H1 (cell line): ENCODE results near the gene NAV2. TPM values are rescaled to one million over a fixed set of nuclear protein-coding genes. Genes with fewer than 3 reads are reported as not detected.

Experiments used
- CTCF ChIA-PET: fragments of 300-600 bp; sonication (Branson Sonifier 250); formaldehyde crosslinking; loops from one replicate; lab custom pipeline; 2021; ENCODE audit not compliant: partially characterized antibody; lab: Charles Lee
- POLR2A ChIA-PET: fragments of 300-600 bp; sonication (Branson Sonifier 250); formaldehyde crosslinking; loops from one replicate; lab custom pipeline; 2021; ENCODE audit warnings: inconsistent platforms; ENCODE audit not compliant: partially characterized antibody; lab: Charles Lee
- DNase-seq, 2 experiments: peaks; one replicate each; pipeline versions ENCODE4 v3.0.0 to v3.0.0-alpha.2; 2010 to 2022; ENCODE audit warnings: low spot score in 2 of 2, low read depth in 1 of 2, mixed read lengths in 1 of 2
- FAIRE-seq: peaks from 2 replicates; lab custom pipeline; 2011; peaks lifted over from hg19 to GRCh38; lab: Jason Lieb, UNC
- H2AFZ ChIP-seq: 2 replicates; pipeline ENCODE4 v1.8.1; 2012; ENCODE audit warnings: low read length, inconsistent platforms
- H2AK5ac ChIP-seq: 2 replicates; pipeline ENCODE4 v1.6.1; 2013; ENCODE audit warnings: low read depth, low read length
- H2BK120ac ChIP-seq: replicated peaks from 2 replicates; pipeline ENCODE3; 2013; ENCODE audit warnings: low read depth, low read length, inconsistent platforms
- H2BK12ac ChIP-seq: 2 replicates; pipeline ENCODE4 v1.6.1; 2013; ENCODE audit warnings: low read depth, low read length
- H2BK15ac ChIP-seq: 2 replicates; pipeline ENCODE4 v1.6.1; 2013; ENCODE audit warnings: low read length
- H2BK20ac ChIP-seq: 2 replicates; pipeline ENCODE4 v1.6.1; 2013; ENCODE audit warnings: low read length
- H2BK5ac ChIP-seq: 2 replicates; pipeline ENCODE4 v1.6.1; 2013; ENCODE audit warnings: low read depth, low read length
- H3K14ac ChIP-seq: 2 replicates; pipeline ENCODE4 v1.6.1; 2013; ENCODE audit warnings: inconsistent platforms; ENCODE audit not compliant: insufficient read length
- H3K18ac ChIP-seq: 2 replicates; pipeline ENCODE4 v1.6.1; 2013; ENCODE audit warnings: low read length; ENCODE audit errors: extremely low read depth
- H3K23ac ChIP-seq: 2 replicates; pipeline ENCODE4 v1.6.1; 2013; ENCODE audit warnings: inconsistent platforms; ENCODE audit not compliant: insufficient read length
- H3K23me2 ChIP-seq: 2 replicates; pipeline ENCODE4 v1.6.1; 2013; ENCODE audit warnings: low read depth, low read length
- H3K27ac ChIP-seq: 2 replicates; pipeline ENCODE4 v1.6.1; 2011; ENCODE audit warnings: low read depth, low read length, inconsistent platforms
- H3K27me3 ChIP-seq, 4 experiments: replicated peaks in 1 of 4; 1 replicate in 1 of 4; 2 replicates in 3 of 4; pipeline versions ENCODE4 v1.6.1 to v1.8.1; 2011 to 2013; ENCODE audit warnings: low read length in 3 of 4, mild to moderate bottlenecking in 3 of 4, inconsistent platforms in 2 of 4, mixed read lengths in 2 of 4, moderate library complexity in 1 of 4; ENCODE audit not compliant: control insufficient read depth in 3 of 4, insufficient read depth in 3 of 4; ENCODE audit errors: extremely low read depth in 1 of 4
- H3K36me3 ChIP-seq, 4 experiments: 2 replicates each; pipeline versions ENCODE4 v1.6.1 to v1.8.1; 2011 to 2013; ENCODE audit warnings: mild to moderate bottlenecking in 4 of 4, low read length in 3 of 4, moderate library complexity in 2 of 4, control low read depth in 1 of 4, inconsistent platforms in 1 of 4; ENCODE audit not compliant: insufficient read depth in 4 of 4, control insufficient read depth in 2 of 4
- H3K4ac ChIP-seq: replicated peaks from 2 replicates; pipeline ENCODE3; 2013; ENCODE audit warnings: low read length, low read depth, mixed read lengths, inconsistent platforms; ENCODE audit not compliant: insufficient read length
- H3K4me1 ChIP-seq, 4 experiments: replicated peaks in 1 of 4; 1 replicate in 1 of 4; 2 replicates in 3 of 4; pipeline versions ENCODE4 v1.6.1 to v1.8.1; 2011 to 2013; ENCODE audit warnings: low read length in 3 of 4, inconsistent platforms in 2 of 4, mixed read lengths in 1 of 4; ENCODE audit not compliant: insufficient read depth in 4 of 4, control insufficient read depth in 3 of 4
- H3K4me2 ChIP-seq, 2 experiments: 2 replicates each; pipeline versions ENCODE4 v1.6.1 to v1.8.1; 2011 to 2013; ENCODE audit warnings: low read depth in 2 of 2, low read length in 2 of 2, control low read depth in 1 of 2, inconsistent platforms in 1 of 2, mild to moderate bottlenecking in 1 of 2; ENCODE audit not compliant: insufficient read depth in 1 of 2
- H3K4me3 ChIP-seq, 4 experiments: fragments of 200-600, 300-600 bp in 1 of 4; sonication (generic), shearing (Covaris generic), sonication (Bioruptor Twin) in 1 of 4; 2 replicates each; pipeline versions ENCODE4 v1.5.1 to v1.8.1; 2011 to 2016; ENCODE audit warnings: low read length in 4 of 4, low read depth in 3 of 4, control low read depth in 2 of 4, inconsistent platforms in 2 of 4, mild to moderate bottlenecking in 2 of 4, mixed read lengths in 1 of 4, moderate library complexity in 1 of 4; ENCODE audit not compliant: insufficient read depth in 2 of 4; ENCODE audit errors: extremely low read depth in 1 of 4
- H3K56ac ChIP-seq: replicated peaks from 2 replicates; pipeline ENCODE3; 2013; ENCODE audit warnings: low read depth, mild to moderate bottlenecking, mixed read lengths, low read length, inconsistent platforms; ENCODE audit not compliant: insufficient read length
- H3K79me1 ChIP-seq: 2 replicates; pipeline ENCODE4 v1.6.1; 2013; ENCODE audit warnings: low read depth, low read length, control low read depth
- H3K79me2 ChIP-seq, 2 experiments: 2 replicates each; pipeline versions ENCODE4 v1.6.1 to v1.8.1; 2012 to 2013; ENCODE audit warnings: low read length in 2 of 2, mild to moderate bottlenecking in 2 of 2, inconsistent platforms in 1 of 2; ENCODE audit not compliant: insufficient read depth in 2 of 2, control insufficient read depth in 1 of 2
- H3K9ac ChIP-seq, 4 experiments: replicated peaks in 1 of 4; 1 replicate in 1 of 4; 2 replicates in 3 of 4; pipeline versions ENCODE4 v1.6.1 to v1.8.1; 2011 to 2013; ENCODE audit warnings: low read depth in 3 of 4, low read length in 3 of 4, control low read depth in 2 of 4, mild to moderate bottlenecking in 2 of 4, moderate library complexity in 2 of 4, inconsistent platforms in 1 of 4; ENCODE audit errors: extremely low read depth in 1 of 4
- H3K9me3 ChIP-seq, 2 experiments: 2 replicates each; pipeline versions ENCODE4 v1.6.1 to v1.8.1; 2012 to 2013; ENCODE audit warnings: mild to moderate bottlenecking in 2 of 2, moderate library complexity in 2 of 2, control low read depth in 1 of 2, inconsistent platforms in 1 of 2, low read depth in 1 of 2, low read length in 1 of 2, mixed read lengths in 1 of 2; ENCODE audit not compliant: insufficient read depth in 2 of 2
- H4K20me1 ChIP-seq, 2 experiments: replicated peaks in 1 of 2; 2 replicates each; pipeline versions ENCODE3 to v1.8.1; 2011 to 2013; ENCODE audit warnings: inconsistent platforms in 2 of 2, low read length in 2 of 2, mild to moderate bottlenecking in 1 of 2; ENCODE audit not compliant: insufficient read depth in 2 of 2, control insufficient read depth in 1 of 2
- H4K5ac ChIP-seq: 2 replicates; pipeline ENCODE4 v1.6.1; 2013; ENCODE audit warnings: low read length, low read depth, mixed read lengths, inconsistent platforms; ENCODE audit not compliant: insufficient read length
- H4K8ac ChIP-seq: 2 replicates; pipeline ENCODE4 v1.8.0; 2013; ENCODE audit warnings: mild to moderate bottlenecking, moderate library complexity, low read length, inconsistent platforms; ENCODE audit not compliant: insufficient read depth; ENCODE audit errors: extremely low read depth
- H4K91ac ChIP-seq: replicated peaks from 2 replicates; pipeline ENCODE3; 2013; ENCODE audit warnings: low read length, mixed read lengths, inconsistent platforms; ENCODE audit not compliant: insufficient read length
- CHD2 ChIP-seq: IDR thresholded peaks from 2 replicates; pipeline ENCODE4 v1.6.1; 2012; ENCODE audit warnings: low read length, improper control_type of control experiment
- CTBP2 ChIP-seq: IDR thresholded peaks from 2 replicates; pipeline ENCODE4 v1.7.0; 2011; ENCODE audit warnings: borderline replicate concordance, mild to moderate bottlenecking, moderate library complexity, mixed read lengths, low read length; ENCODE audit not compliant: insufficient read depth, insufficient read length
- HDAC2 ChIP-seq, 2 experiments: fragments of 300-600 bp in 1 of 2; sonication (generic) in 1 of 2; IDR thresholded peaks; 2 replicates each; pipeline ENCODE4 v1.6.1; 2011 to 2012; ENCODE audit warnings: low read depth in 2 of 2, low read length in 2 of 2, mild to moderate bottlenecking in 2 of 2, moderate library complexity in 2 of 2, borderline replicate concordance in 1 of 2, inconsistent platforms in 1 of 2
- HDAC6 ChIP-seq: IDR thresholded peaks from one replicate; pipeline ENCODE4 v1.7.1; 2012; ENCODE audit warnings: low read depth, mild to moderate bottlenecking, inconsistent platforms, low read length, moderate library complexity
- KDM5A ChIP-seq: fragments of 200-600 bp; IDR thresholded peaks from 2 replicates; pipeline ENCODE4 v1.7.1; 2012; ENCODE audit warnings: mild to moderate bottlenecking, low read length, inconsistent platforms, mixed read lengths
- MAFK ChIP-seq: IDR thresholded peaks from 2 replicates; pipeline ENCODE4 v1.6.1; 2012; ENCODE audit warnings: low read depth, mild to moderate bottlenecking, improper control_type of control experiment, low read length
- POLR2AphosphoS5 ChIP-seq: IDR thresholded peaks from 2 replicates; pipeline ENCODE4 v1.6.1; 2011; ENCODE audit warnings: low read depth, low read length
- RXRA ChIP-seq: IDR thresholded peaks from 2 replicates; pipeline ENCODE4 v1.6.1; 2011; ENCODE audit warnings: low read depth, mild to moderate bottlenecking, low read length, moderate library complexity; ENCODE audit not compliant: insufficient read depth
- SP1 ChIP-seq: IDR thresholded peaks from 2 replicates; pipeline ENCODE4 v1.6.1; 2011; ENCODE audit warnings: low read depth, low read length
- SP2 ChIP-seq: IDR thresholded peaks from 2 replicates; pipeline ENCODE4 v1.6.1; 2012; ENCODE audit warnings: mild to moderate bottlenecking, low read length, inconsistent platforms
- TBP ChIP-seq: IDR thresholded peaks from 2 replicates; pipeline ENCODE4 v1.6.1; 2011; ENCODE audit warnings: low read depth, low read length, improper control_type of control experiment
- WGBS, 2 experiments: shearing (Covaris generic) in 1 of 2; methylation state at CpG; one replicate each; pipeline versions ENCODE4 v1.1.6 to v1.1.7; 2013 to 2015; ENCODE audit warnings: low lambda C conversion rate in 2 of 2, mixed read lengths in 2 of 2, inconsistent platforms in 1 of 2, low coverage in 1 of 2, missing lambda C conversion rate in 1 of 2; ENCODE audit not compliant: insufficient replicate concordance in 2 of 2, insufficient coverage in 1 of 2, insufficient read length in 1 of 2; ENCODE audit errors: extremely low coverage in 1 of 2, missing lambda C conversion rate in 1 of 2; 5-methylcytosine and 5-hydroxymethylcytosine counted together
- polyA plus RNA-seq, 7 experiments: library from polyadenylated mRNA; depleted of rRNA in 3 of 7; stranded (reverse) in 5 of 7; unstranded in 2 of 7; fragments of >200 nt in 5 of 7; fragments of 200-250 nt in 2 of 7; gene quantifications; 1 replicate in 5 of 7; 2 replicates in 1 of 7; 4 replicates in 1 of 7; pipeline versions ENCODE4 v1.2.1 to v1.2.3, GENCODE V29; 2011 to 2013; ENCODE audit warnings: missing spikeins in 2 of 7, mixed read lengths in 2 of 7
- total RNA-seq: library from RNA; stranded (reverse); fragmentation: NEBNext Ultra II Directional; extraction: Animal tissue kit (Norgen Biotek cat#: 25700); gene quantifications from 2 replicates; pipeline ENCODE4 v1.2.1, GENCODE V29; 2021
- TF ChIP-seq, protein P1 (sequence below): IDR thresholded peaks from 2 replicates; pipeline ENCODE4 v1.6.1; 2012; ENCODE audit warnings: low read length, inconsistent platforms

Gene NAV2
- total and polyA plus RNA-seq, 2 of the 8 experiments (the other 6 are each of a cell fraction or from before 2014, with no cell fraction given), result 35.6 to 73.6 TPM

DNA sequence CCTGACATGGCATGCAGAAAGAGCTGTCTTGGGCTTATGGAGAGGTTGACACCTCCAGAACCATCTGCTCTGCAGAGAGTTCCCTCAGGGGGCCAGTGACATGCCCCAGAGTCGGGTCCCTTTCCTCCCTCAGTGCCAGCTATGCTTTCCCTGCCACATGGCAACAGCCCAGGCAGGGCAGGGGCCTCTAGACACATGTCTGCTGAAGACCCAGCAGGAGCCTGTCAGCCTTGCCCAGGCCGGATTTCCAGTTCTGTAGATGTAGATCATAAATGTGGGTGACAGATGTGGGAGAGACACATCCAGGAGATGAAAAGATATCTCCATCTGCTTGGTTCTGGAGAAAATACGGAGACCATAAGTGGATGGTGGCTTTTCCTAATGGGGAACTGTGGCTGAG is 25.5 kb downstream of the NAV2 start:
- Histone ChIP-seq H4K8ac (no peak overlapping the region), H3K79me2 (no peaks in the 10 kb centered on the region), H3K14ac (no peak overlapping the region), H2BK12ac (no peak overlapping the region), H2BK120ac (no peak overlapping the region), H2AFZ (no peak overlapping the region), H3K18ac (no peak overlapping the region), H3K79me1 (no peaks in the 10 kb centered on the region), H2BK5ac (no peak overlapping the region), H3K4me2 (no peak overlapping the region), H2BK20ac (no peak overlapping the region), H2BK15ac (no peak overlapping the region), H3K27ac (no peak overlapping the region), H3K36me3 (no peaks in the 10 kb centered on the region), H3K9ac (no peak overlapping the region), H2AK5ac (no peak overlapping the region), H3K27me3 (no peaks in the 10 kb centered on the region), H3K9me3 (no peaks in the 10 kb centered on the region), H3K23me2 (no peaks in the 10 kb centered on the region), H4K5ac (no peak overlapping the region), H3K4ac (no peak overlapping the region), H3K23ac (no peak overlapping the region), H4K91ac (no peak overlapping the region), H3K56ac (no peak overlapping the region), H3K4me1 (peaks cover 0 to 12% (median 3%) of the 10 kb centered on the region in 4 experiments; a peak in 2 of 7 replicates), H3K4me3 (no peak overlapping the region), H4K20me1 (no peaks in the 10 kb centered on the region)
- ChIA-PET POLR2A (interaction anchor here (1.1 kb wide), 1 partner anchor 16 kb away, joined by 3 read pairs; no protein-coding TSS in a partner anchor), CTCF (interaction anchor here (0.7 to 4.4 kb wide), 18 partner anchors 9 to 478 kb away, joined by 3 to 36 read pairs (median 4); no protein-coding TSS in a partner anchor)
- no peak for DNase-seq
- WGBS, 2 experiments, result 35% methylated on average over 2 of the region's 3 CpGs; no CpG with 5 or more reads in 1 of the 2 experiments
- FAIRE-seq, result no peak
- TF ChIP-seq TBP (no peak), MAFK (no peak), RXRA (no peak), CTBP2 (no peak), HDAC6 (no peak), SP1 (no peak), SP2 (no peak), POLR2AphosphoS5 (no peak), KDM5A (no peak), HDAC2 (IDR thresholded peaks at IDR 0.05; ENCODE audit: borderline replicate concordance in 1 of 2, low read depth in 2 of 2, low read length in 2 of 2) (no peak), CHD2 (no peak)
- TF ChIP-seq, protein P1, sequence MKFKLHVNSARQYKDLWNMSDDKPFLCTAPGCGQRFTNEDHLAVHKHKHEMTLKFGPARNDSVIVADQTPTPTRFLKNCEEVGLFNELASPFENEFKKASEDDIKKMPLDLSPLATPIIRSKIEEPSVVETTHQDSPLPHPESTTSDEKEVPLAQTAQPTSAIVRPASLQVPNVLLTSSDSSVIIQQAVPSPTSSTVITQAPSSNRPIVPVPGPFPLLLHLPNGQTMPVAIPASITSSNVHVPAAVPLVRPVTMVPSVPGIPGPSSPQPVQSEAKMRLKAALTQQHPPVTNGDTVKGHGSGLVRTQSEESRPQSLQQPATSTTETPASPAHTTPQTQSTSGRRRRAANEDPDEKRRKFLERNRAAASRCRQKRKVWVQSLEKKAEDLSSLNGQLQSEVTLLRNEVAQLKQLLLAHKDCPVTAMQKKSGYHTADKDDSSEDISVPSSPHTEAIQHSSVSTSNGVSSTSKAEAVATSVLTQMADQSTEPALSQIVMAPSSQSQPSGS, result no peak
